Esophagus mucosa (tissue), 1 donor: ENCODE measurements around the gene CEL. TPM values are rescaled to one million over a fixed set of nuclear protein-coding genes. Genes with fewer than 3 reads are reported as not detected.
"Not testable (repeated sequence)": the region's sequence is repeated elsewhere in the genome, so short reads cannot be mapped to it uniquely, and the experiment has no call there.

ENCODE experiments used
- ATAC-seq: fragments of 200-7000 bp; cut with Tn5 transposase; one replicate; pipeline ENCODE4 v1.9.1; 2020
- total RNA-seq: library from RNA; stranded (reverse); gene quantifications from one replicate; pipeline ENCODE4 v1.2.4, GENCODE V29; 2023
- donor health status: DM: yes; HTN: yes; CAD: no.

Gene CEL
- total RNA-seq, 1 donor from 2014 or later = 2.4 TPM

GRCh38 chr9:133065070-133065388 lies 3.2 kb downstream of the CEL start:
- ATAC-seq = no peak

GRCh38 chr9:133066181-133066983 lies 4.6 kb downstream of the CEL start:
- ATAC-seq = no peak

GRCh38 chr9:133067006-133067405 lies 5.2 kb downstream of the CEL start:
- ATAC-seq = no peak

- peak; percentile 67 for ATAC-seq
Measured at GRCh38 chr9:133067813-133068212, 6.0 kb downstream of the CEL start.

GRCh38 chr9:133068431-133068830 lies 6.7 kb downstream of the CEL start:
- not testable (repeated sequence) for ATAC-seq

- not testable (repeated sequence) for ATAC-seq
Measured at GRCh38 chr9:133070500-133070961, 8.8 kb downstream of the CEL start.

- not testable (repeated sequence) for ATAC-seq
Measured at GRCh38 chr9:133070985-133071384, 9.2 kb downstream of the CEL start.

GRCh38 chr9:133071484-133072150 lies 9.8 kb downstream of the CEL start:
- no peak for ATAC-seq

GRCh38 chr9:133072210-133072609 lies 10.4 kb downstream of the CEL start:
- ATAC-seq = not testable (repeated sequence)

GRCh38 chr9:133073086-133074014 lies 11.6 kb downstream of the CEL start:
- ATAC-seq = no peak

GRCh38 chr9:133074111-133074651 lies 12.4 kb downstream of the CEL start:
- ATAC-seq = no peak

GRCh38 chr9:133075925-133076630 lies 14.3 kb downstream of the CEL start:
- ATAC-seq = no peak

- ATAC-seq = no peak
Measured at GRCh38 chr9:133076691-133077090, 14.9 kb downstream of the CEL start.

GRCh38 chr9:133078486-133078885 lies 16.7 kb downstream of the CEL start:
- no peak for ATAC-seq

GRCh38 chr9:133080161-133080560 lies 18.4 kb downstream of the CEL start:
- ATAC-seq = no peak

GRCh38 chr9:133080786-133081779 lies 19.3 kb downstream of the CEL start:
- not testable (repeated sequence) for ATAC-seq

GRCh38 chr9:133081957-133082644 lies 20.3 kb downstream of the CEL start:
- ATAC-seq = peak; percentile 15

GRCh38 chr9:133083688-133084087 lies 21.9 kb downstream of the CEL start:
- ATAC-seq = not testable (repeated sequence)

- ATAC-seq = not testable (repeated sequence)
Measured at GRCh38 chr9:133086212-133086860, 24.6 kb downstream of the CEL start.
